Nephron (organoid): ENCODE measurements around the gene SLC7A14.

ENCODE experiments used
- H3K27ac Mint-ChIP-seq, 3 experiments: 2 replicates each; pipeline ENCODE4 v1.8.0; 2020; ENCODE audit warnings: mixed read lengths in 3 of 3, mild to moderate bottlenecking in 2 of 3, moderate library complexity in 1 of 3
- H3K27me3 Mint-ChIP-seq: 2 replicates; pipeline ENCODE4 v1.8.0; 2021; ENCODE audit warnings: low read depth, mild to moderate bottlenecking, moderate library complexity, mixed read lengths
- H3K36me3 Mint-ChIP-seq: 2 replicates; pipeline ENCODE4 v1.8.0; 2020; ENCODE audit warnings: low read depth, mixed read lengths
- H3K4me1 Mint-ChIP-seq: 2 replicates; pipeline ENCODE4 v1.8.0; 2020; ENCODE audit warnings: mixed read lengths
- H3K4me3 Mint-ChIP-seq, 3 experiments: 2 replicates each; pipeline ENCODE4 v1.8.0; 2020; ENCODE audit warnings: mild to moderate bottlenecking in 3 of 3, mixed read lengths in 3 of 3, moderate library complexity in 2 of 3
- H3K9me3 Mint-ChIP-seq: 2 replicates; pipeline ENCODE4 v1.8.0; 2020; ENCODE audit warnings: mixed read lengths
- TF ChIP-seq, protein P1 (sequence below), 3 experiments: fragments of 200-600 bp; sonication (generic); IDR thresholded peaks; one replicate each; pipeline ENCODE4 v1.5.0; 2021; ENCODE audit warnings: antibody characterized with exemption in 3 of 3; ENCODE audit not compliant: unreplicated experiment in 3 of 3

The SLC7A14 gene

DNA sequence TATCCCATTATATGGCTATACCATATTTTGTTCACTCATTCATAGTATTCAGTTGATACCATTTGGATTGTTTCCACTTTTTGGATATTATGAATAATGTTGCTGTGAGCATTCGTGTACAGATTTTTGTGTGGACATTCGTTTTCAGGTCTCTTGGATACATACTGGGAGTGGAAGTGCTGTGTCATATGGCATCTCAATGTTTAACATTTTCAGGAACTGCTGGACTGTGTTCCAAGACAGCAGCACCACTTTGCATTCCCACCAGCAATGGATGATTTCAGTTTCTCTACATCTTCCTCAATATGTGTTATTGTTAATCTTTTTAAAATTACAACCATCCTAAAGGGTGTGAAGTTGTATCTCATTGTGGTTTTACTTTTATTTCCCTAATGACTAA, 34.6 kb downstream of the SLC7A14 start:
- peaks cover 3% of the 10 kb centered on the region for H3K27me3 Mint-ChIP-seq
- no peaks in the 10 kb centered on the region for H3K36me3 Mint-ChIP-seq
- no peak overlapping the region for H3K27ac Mint-ChIP-seq
- TF ChIP-seq, protein P1, sequence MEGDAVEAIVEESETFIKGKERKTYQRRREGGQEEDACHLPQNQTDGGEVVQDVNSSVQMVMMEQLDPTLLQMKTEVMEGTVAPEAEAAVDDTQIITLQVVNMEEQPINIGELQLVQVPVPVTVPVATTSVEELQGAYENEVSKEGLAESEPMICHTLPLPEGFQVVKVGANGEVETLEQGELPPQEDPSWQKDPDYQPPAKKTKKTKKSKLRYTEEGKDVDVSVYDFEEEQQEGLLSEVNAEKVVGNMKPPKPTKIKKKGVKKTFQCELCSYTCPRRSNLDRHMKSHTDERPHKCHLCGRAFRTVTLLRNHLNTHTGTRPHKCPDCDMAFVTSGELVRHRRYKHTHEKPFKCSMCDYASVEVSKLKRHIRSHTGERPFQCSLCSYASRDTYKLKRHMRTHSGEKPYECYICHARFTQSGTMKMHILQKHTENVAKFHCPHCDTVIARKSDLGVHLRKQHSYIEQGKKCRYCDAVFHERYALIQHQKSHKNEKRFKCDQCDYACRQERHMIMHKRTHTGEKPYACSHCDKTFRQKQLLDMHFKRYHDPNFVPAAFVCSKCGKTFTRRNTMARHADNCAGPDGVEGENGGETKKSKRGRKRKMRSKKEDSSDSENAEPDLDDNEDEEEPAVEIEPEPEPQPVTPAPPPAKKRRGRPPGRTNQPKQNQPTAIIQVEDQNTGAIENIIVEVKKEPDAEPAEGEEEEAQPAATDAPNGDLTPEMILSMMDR (IDR thresholded peaks at IDR 0.05; ENCODE audit: unreplicated experiment in 3 of 3): no peak
- H3K9me3 Mint-ChIP-seq: no peaks in the 10 kb centered on the region
- no peaks in the 10 kb centered on the region for H3K4me1 Mint-ChIP-seq
- no peak overlapping the region for H3K4me3 Mint-ChIP-seq

DNA sequence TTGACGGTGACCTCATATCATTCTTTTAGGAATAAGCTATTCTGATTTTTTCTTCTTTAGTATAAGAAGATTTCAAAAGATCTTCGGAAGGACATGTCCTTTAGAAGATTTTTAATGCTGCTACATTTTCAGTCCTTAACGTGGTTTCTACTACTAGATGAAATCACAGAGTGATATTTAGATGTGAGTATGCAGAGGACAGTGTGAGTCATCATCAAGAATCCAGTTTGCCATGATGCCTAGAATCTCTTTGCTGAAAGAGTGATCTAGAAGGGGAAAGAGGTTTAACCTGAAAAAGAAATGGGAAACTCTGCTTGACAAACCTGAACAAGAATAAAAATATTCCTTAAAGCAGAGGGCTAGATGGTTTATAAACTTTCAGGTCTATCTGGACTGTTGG, 43.2 kb downstream of the SLC7A14 start:
- Mint-ChIP-seq H3K36me3 (no peaks in the 10 kb centered on the region), H3K4me1 (no peaks in the 10 kb centered on the region), H3K27me3 (no peaks in the 10 kb centered on the region)

DNA sequence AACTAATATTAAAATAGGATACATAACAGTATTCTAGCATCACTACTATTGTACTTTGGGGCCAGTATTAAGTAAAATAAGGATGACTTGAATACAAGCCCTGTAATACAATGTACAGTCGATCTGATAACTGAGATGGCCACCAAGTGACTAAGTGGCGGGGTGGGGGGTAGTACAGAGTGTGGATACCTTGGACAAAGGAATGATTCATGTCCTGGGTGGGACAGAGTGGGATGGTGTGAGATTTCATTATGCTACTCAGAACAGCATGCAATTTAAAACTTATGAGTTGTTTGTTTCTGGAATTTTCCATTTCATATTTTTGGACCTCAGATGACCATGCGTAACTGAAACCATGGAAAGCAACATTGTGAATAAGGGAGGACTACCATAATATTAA, 46.0 kb downstream of the SLC7A14 start:
- Mint-ChIP-seq H3K27me3 (no peaks in the 10 kb centered on the region), H3K4me3 (no peak overlapping the region), H3K9me3 (no peaks in the 10 kb centered on the region), H3K4me1 (no peaks in the 10 kb centered on the region), H3K36me3 (no peaks in the 10 kb centered on the region), H3K27ac (no peak overlapping the region)
- TF ChIP-seq, protein P1 (IDR thresholded peaks at IDR 0.05; ENCODE audit: unreplicated experiment in 3 of 3): no peak

More for the DNA sequence above, 43.2 kb downstream of the SLC7A14 start:
- no peak overlapping the region for H3K4me3 Mint-ChIP-seq
- H3K9me3 Mint-ChIP-seq: no peaks in the 10 kb centered on the region
- no peak overlapping the region for H3K27ac Mint-ChIP-seq
- TF ChIP-seq, protein P1 (IDR thresholded peaks at IDR 0.05; ENCODE audit: unreplicated experiment in 3 of 3): no peak

DNA sequence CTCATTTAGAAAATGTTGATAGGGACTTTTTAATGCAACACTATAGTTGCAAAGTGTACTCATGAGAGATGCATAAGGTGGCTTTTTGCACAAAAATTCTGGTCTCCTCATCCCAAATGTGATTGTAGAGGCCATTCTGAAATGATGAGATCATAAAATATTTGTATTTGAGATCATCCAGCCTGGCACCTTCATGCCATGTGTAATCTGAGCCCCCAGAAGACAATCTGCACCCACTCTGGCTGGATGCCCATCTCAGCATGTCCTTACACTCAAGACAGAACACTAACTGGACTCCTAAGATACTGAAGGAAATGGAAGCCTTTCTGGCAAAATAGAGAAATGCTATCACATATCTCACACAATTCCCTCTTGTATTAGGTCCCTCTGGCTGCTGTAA, 49.2 kb downstream of the SLC7A14 start:
- Mint-ChIP-seq H3K36me3 (no peaks in the 10 kb centered on the region), H3K9me3 (no peaks in the 10 kb centered on the region), H3K4me3 (no peak overlapping the region), H3K27me3 (peaks cover 8% of the 10 kb centered on the region), H3K4me1 (no peaks in the 10 kb centered on the region), H3K27ac (no peak overlapping the region)
- TF ChIP-seq, protein P1 (IDR thresholded peaks at IDR 0.05; ENCODE audit: unreplicated experiment in 3 of 3): no peak

DNA sequence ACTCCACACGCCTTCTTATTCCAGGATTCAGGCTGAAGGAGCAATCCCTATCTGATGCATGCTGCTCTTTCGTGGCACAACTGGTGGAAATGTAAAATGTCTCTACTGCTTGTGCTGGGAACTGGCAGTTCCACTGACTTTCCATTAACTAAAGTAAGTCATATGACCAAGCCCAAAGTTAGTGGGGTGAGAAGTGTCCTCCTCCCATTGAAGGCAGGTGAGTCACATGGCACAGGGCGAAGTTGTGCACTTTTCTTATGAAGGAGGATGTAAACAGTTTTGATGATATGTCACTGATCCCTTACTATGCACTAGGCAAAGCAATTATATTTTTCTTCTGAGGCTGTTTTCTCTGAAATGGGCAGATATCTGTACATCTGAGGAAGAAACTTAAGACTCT, 51.6 kb downstream of the SLC7A14 start:
- peaks cover 11% of the 10 kb centered on the region for H3K27me3 Mint-ChIP-seq
- no peaks in the 10 kb centered on the region for H3K4me1 Mint-ChIP-seq
- no peaks in the 10 kb centered on the region for H3K9me3 Mint-ChIP-seq
- H3K36me3 Mint-ChIP-seq: no peaks in the 10 kb centered on the region
- H3K4me3 Mint-ChIP-seq: no peak overlapping the region
- H3K27ac Mint-ChIP-seq: no peak overlapping the region
- TF ChIP-seq, protein P1 (IDR thresholded peaks at IDR 0.05; ENCODE audit: unreplicated experiment in 3 of 3): no peak

DNA sequence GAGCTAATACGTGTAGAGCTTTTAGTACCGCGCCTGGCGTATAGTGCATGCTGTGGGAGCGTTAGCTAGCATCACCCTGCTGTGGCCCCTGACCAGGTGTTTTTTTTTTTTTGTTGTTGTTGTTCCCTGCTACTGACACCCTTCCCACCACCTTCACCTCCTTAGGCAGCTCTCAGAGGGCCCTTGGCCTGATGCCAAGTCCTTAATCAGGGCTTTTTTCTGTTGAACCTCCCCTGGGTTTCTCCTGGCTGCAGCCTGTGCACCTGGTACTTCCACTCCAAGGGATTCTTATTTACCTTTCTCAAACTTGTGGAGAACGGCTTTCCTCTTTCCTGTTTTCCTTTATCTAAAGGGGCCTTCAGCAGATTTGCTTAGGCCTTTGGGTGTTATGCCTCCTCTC, 53.3 kb downstream of the SLC7A14 start:
- peaks cover 7% of the 10 kb centered on the region for H3K4me1 Mint-ChIP-seq
- no peak overlapping the region for H3K27ac Mint-ChIP-seq
- H3K9me3 Mint-ChIP-seq: no peaks in the 10 kb centered on the region
- TF ChIP-seq, protein P1 (IDR thresholded peaks at IDR 0.05; ENCODE audit: unreplicated experiment in 3 of 3): no peak
- no peaks in the 10 kb centered on the region for H3K36me3 Mint-ChIP-seq
- peaks cover 11% of the 10 kb centered on the region for H3K27me3 Mint-ChIP-seq
- no peak overlapping the region for H3K4me3 Mint-ChIP-seq
